Osteocyte (in vitro differentiated cells): ENCODE results near the gene SLC12A1. TPM values are rescaled to one million over a fixed set of nuclear protein-coding genes. Genes with fewer than 3 reads are reported as not detected.

Source experiments
- DNase-seq: peaks from one replicate; pipeline ENCODE4 v3.0.0; 2021; ENCODE audit warnings: mixed read lengths; ENCODE audit not compliant: unreplicated experiment; ENCODE audit errors: extremely low spot score
- H3K27ac Mint-ChIP-seq: one replicate; pipeline ENCODE4 v1.8.0; 2021; ENCODE audit warnings: mild to moderate bottlenecking, mixed read lengths; ENCODE audit not compliant: unreplicated experiment
- H3K27me3 Mint-ChIP-seq: one replicate; pipeline ENCODE4 v1.8.0; 2021; ENCODE audit warnings: mixed read lengths; ENCODE audit not compliant: unreplicated experiment
- H3K36me3 Mint-ChIP-seq: one replicate; pipeline ENCODE4 v1.8.0; 2021; ENCODE audit warnings: mixed read lengths; ENCODE audit not compliant: unreplicated experiment
- H3K4me1 Mint-ChIP-seq: one replicate; pipeline ENCODE4 v1.8.0; 2021; ENCODE audit warnings: mixed read lengths; ENCODE audit not compliant: unreplicated experiment
- H3K4me3 Mint-ChIP-seq: one replicate; pipeline ENCODE4 v1.8.0; 2021; ENCODE audit warnings: mild to moderate bottlenecking, moderate library complexity, mixed read lengths; ENCODE audit not compliant: unreplicated experiment
- H3K9me3 Mint-ChIP-seq: one replicate; pipeline ENCODE4 v1.8.0; 2021; ENCODE audit warnings: mixed read lengths; ENCODE audit not compliant: unreplicated experiment
- total RNA-seq: library from RNA; stranded (reverse); gene quantifications from 2 replicates; pipeline ENCODE4 v1.2.1, GENCODE V29; 2021
- TF ChIP-seq, protein P1 (sequence below): fragments of 200-600 bp; sonication (generic); IDR thresholded peaks from 2 replicates; pipeline ENCODE4 v1.5.0; 2021; ENCODE audit warnings: antibody characterized with exemption, mild to moderate bottlenecking, moderate library complexity

The SLC12A1 gene
- total RNA-seq, 1 donor from 2014 or later, result not detected

DNA sequence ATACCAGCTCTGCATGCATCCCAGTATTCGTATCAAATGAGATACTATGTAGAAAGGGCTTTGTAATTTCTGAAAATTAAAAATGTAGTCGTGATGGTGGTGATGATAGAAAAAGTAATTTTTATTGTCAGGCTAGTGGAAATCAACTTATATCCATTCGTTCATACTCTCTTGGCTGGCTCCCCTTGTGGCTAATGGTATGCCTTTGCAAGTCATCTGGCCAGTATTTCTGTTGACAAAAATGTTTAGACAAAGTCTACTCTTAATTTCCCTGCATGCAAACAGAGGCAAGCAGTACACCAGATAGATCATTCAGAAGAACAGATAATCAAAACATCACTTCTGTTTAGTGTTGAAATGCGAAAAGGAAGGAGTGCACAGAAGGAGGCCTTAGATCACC lies 75.6 kb downstream of the SLC12A1 start:
- no peaks in the 10 kb centered on the region for H3K36me3 Mint-ChIP-seq
- no peaks in the 10 kb centered on the region for H3K9me3 Mint-ChIP-seq
- no peaks in the 10 kb centered on the region for H3K4me1 Mint-ChIP-seq
- no peak overlapping the region for H3K27ac Mint-ChIP-seq
- no peak for DNase-seq
- TF ChIP-seq, protein P1, sequence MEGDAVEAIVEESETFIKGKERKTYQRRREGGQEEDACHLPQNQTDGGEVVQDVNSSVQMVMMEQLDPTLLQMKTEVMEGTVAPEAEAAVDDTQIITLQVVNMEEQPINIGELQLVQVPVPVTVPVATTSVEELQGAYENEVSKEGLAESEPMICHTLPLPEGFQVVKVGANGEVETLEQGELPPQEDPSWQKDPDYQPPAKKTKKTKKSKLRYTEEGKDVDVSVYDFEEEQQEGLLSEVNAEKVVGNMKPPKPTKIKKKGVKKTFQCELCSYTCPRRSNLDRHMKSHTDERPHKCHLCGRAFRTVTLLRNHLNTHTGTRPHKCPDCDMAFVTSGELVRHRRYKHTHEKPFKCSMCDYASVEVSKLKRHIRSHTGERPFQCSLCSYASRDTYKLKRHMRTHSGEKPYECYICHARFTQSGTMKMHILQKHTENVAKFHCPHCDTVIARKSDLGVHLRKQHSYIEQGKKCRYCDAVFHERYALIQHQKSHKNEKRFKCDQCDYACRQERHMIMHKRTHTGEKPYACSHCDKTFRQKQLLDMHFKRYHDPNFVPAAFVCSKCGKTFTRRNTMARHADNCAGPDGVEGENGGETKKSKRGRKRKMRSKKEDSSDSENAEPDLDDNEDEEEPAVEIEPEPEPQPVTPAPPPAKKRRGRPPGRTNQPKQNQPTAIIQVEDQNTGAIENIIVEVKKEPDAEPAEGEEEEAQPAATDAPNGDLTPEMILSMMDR, result no peak
- peaks cover 30% of the 10 kb centered on the region for H3K27me3 Mint-ChIP-seq
- H3K4me3 Mint-ChIP-seq, result no peak overlapping the region

DNA sequence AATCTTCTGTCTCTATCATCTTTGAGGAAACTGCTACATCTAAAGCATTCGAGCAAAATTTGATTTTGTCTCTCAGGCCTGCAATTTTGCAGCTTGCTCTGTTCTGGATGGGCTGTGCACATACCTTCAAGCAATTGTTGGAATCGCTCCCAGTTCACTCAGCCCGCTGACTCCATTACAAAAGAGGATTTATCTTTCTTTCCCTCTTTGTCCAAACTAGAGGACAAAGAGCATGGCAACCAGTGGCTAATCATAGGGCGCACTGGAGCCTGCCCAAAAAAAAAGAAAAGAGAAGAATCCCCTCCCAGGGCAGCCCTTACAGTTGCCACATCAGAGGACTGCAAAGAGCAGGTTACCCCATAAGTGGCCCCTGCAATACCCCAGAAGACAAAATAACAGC lies 76.1 kb downstream of the SLC12A1 start:
- DNase-seq, result no peak
- TF ChIP-seq, protein P1, result no peak
- H3K36me3 Mint-ChIP-seq, result no peaks in the 10 kb centered on the region
- no peak overlapping the region for H3K4me3 Mint-ChIP-seq
- H3K9me3 Mint-ChIP-seq, result no peaks in the 10 kb centered on the region
- no peaks in the 10 kb centered on the region for H3K4me1 Mint-ChIP-seq
- peaks cover 30% of the 10 kb centered on the region for H3K27me3 Mint-ChIP-seq
- no peak overlapping the region for H3K27ac Mint-ChIP-seq

DNA sequence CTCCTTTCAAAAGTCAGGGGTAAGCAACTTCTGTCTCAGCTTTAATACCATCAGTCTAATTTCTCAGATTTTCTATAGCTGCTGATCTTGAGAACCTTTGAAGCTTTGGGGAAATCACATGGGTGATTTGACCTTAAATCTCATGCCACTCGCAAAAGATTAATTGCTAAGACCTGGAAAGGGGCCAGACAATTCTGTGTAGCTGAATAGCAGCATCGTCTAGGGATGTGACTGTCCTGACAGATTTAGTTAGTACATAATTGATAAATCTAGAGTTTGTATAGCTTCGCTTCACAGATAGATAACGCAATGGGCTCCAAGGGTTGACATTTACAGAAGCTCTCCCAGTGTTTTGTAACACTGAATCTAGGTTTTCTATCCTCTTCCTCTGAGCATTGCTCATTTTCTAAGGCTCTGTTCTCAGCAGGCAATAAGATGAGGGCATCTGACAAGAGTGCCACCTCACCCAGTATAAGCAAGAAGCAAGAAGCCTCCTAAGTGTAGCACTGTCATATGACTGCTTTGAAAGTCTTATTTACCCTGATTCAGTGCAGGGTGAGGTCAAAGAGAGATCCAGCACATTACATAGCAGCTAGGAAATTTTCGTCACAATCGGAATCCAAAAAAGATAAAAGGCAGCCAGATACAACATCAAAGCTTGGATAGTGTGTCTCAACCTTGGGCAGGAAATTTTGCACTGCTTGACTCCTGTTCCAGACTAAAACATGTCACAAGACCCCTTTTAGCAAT lies 77.5 kb downstream of the SLC12A1 start:
- H3K27ac Mint-ChIP-seq, result no peak overlapping the region
- no peaks in the 10 kb centered on the region for H3K36me3 Mint-ChIP-seq
- no peaks in the 10 kb centered on the region for H3K4me1 Mint-ChIP-seq
- no peak overlapping the region for H3K4me3 Mint-ChIP-seq
- peaks cover 30% of the 10 kb centered on the region for H3K27me3 Mint-ChIP-seq
- TF ChIP-seq, protein P1, result no peak
- no peaks in the 10 kb centered on the region for H3K9me3 Mint-ChIP-seq
- DNase-seq, result no peak

DNA sequence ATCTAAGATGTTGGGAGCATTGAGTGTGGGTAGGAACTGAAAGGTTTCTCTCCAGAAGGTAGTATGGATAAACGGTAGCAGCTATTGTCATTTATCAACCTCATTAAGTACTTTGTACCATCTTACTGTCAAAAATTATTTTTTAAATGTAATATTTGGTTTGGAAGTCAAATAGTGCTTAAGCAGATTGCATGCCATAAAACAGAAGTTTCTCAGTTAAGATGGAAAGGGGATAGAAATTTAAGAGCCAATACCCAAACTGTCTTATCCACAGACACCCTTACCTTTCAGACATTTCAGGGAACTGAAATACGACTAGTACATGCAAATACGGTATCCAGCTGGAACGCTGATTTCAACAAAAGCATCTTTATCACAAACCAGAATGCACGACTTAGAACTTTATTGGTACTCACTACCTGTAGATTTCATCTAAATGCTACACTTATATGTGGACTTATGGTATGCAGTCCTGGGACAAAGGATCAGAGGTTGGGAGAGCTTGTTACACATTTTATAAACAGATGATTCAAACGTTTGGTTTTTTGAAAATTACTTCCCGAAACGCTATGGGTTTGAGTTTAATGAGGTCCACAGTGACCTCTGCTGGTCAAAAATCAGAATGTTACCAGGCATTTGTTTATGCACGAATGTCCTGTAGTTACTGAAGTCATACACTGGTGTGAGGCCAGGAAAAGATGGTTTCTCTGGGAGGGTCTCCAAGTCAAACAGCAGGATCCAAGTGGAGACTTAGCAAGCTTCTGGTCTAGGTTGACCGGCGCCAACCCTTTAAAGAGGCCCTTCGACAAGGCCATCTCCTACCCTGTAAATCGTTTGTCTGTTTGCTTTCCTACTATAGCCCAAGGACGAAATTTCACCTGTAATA lies 79.5 kb downstream of the SLC12A1 start:
- H3K4me3 Mint-ChIP-seq, result peak overlapping the region; percentile 66
- TF ChIP-seq, protein P1, result peak; percentile 81
- DNase-seq, result no peak
- H3K27ac Mint-ChIP-seq, result no peak overlapping the region
- H3K9me3 Mint-ChIP-seq, result no peaks in the 10 kb centered on the region
- no peaks in the 10 kb centered on the region for H3K4me1 Mint-ChIP-seq
- no peaks in the 10 kb centered on the region for H3K36me3 Mint-ChIP-seq
- H3K27me3 Mint-ChIP-seq, result peaks cover 24% of the 10 kb centered on the region

DNA sequence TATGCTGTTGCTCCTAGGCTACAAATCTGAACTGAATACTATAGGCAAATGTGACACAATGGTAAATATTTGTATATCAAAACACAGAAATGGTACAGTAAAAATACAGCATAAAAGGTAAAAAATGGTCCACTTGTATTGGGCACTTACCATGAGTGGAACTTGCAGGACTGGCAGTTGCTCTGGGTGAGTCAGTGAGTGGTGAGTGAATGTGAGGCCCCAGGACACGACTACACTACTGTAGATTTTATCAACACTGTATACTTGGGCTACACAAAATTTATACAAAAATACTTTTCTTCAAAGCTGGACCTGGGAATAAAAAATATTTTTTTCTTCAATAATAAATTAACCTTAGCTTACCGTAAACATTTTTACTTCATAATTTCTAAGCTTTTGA lies 83.5 kb downstream of the SLC12A1 start:
- H3K36me3 Mint-ChIP-seq, result no peaks in the 10 kb centered on the region
- no peaks in the 10 kb centered on the region for H3K9me3 Mint-ChIP-seq

More for the DNA sequence above, 83.5 kb downstream of the SLC12A1 start:
- Mint-ChIP-seq H3K27me3 (peaks cover 13% of the 10 kb centered on the region), H3K4me1 (no peaks in the 10 kb centered on the region), H3K27ac (no peak overlapping the region), H3K4me3 (no peak overlapping the region)
- no peak for DNase-seq
- TF ChIP-seq, protein P1, result no peak
